Measurements from ENCODE around the gene FMO3.

The FMO3 gene

DNA sequence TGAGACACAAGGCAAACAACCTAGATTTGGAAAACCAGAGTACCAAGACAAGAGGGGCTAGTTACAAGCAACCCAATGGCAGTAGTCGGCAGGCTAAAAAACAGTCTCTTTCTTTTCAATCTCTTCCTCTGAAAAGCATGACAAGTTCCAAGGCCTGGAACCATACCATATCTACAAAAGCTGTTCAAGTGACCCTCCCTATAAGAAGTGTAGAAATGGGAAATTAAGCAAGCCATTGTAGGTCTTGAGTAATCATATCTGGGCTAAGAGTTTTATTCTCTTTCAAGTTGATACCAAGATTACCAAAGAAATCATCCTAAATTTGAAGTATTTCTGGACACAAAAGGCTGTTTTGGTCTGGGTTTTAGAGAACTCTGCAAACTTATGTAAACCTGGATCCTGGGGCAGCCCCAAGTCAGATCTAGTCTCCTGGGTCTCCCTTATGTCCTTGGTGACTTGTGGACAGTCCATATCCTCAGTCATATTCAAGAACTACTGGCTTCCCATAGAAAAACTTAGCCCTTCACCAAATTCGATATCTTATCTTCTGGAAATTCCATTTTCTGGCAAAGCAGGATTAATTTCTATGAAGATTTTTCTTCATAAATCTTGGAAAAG lies 24.7 kb downstream of the FMO3 start:
- in situ Hi-C loops (cut with HindIII; ENCODE audit: low sequenced_read_pairs) = no loop called here

DNA sequence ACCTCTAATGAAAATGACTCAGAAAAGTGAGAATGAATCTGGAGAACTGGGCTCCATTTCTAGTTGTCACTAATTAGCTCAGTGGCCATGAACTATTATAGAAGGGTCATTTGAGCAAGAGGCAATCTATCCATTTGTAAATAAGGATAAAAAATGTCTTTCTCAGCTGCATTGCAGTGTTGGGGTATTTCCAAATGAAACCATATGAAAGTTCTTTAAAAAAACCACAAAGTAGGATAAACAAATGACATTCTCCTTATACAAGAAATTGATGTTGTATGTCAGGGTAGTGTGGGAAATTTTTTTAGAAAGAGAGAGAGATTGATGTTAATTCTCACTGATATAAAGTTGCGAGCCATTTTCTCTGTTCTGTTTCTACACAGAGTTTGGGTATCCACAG lies 26.0 kb downstream of the FMO3 start:
- in situ Hi-C loops (cut with HindIII; ENCODE audit: low sequenced_read_pairs) = no loop called here

- in situ Hi-C loops (cut with HindIII; ENCODE audit: low sequenced_read_pairs) = no loop called here
These were observed 26.4 kb downstream of the FMO3 start for GRCh38 chr1:171117085-171117484.

GRCh38 chr1:171119648-171120047 lies 28.9 kb downstream of the FMO3 start:
- in situ Hi-C loops (cut with HindIII; ENCODE audit: low sequenced_read_pairs) = no loop called here

DNA sequence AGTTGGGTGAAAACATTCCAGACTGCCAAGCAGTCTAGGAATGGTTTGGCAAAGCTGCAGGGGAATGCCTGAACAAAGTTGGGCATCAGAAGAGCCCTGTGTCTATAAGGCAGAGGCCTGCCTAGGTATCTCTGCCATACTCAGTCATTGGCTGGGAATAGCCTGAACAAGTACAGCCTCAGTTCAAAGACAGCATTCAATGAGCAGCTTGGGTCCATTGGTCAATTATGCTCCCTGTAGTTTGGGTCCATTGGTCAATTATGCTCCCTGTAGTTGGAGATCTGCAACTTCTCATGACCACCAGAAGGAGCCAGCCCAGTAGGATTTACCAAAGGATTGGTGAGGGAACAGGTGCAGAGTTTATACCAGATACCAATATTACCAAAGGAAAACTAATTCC lies 31.6 kb downstream of the FMO3 start:
- in situ Hi-C loops (cut with HindIII; ENCODE audit: low sequenced_read_pairs) = no loop called here

- in situ Hi-C loops (cut with HindIII; ENCODE audit: low sequenced_read_pairs) = no loop called here
These were observed 32.2 kb downstream of the FMO3 start for GRCh38 chr1:171122893-171123292.

DNA sequence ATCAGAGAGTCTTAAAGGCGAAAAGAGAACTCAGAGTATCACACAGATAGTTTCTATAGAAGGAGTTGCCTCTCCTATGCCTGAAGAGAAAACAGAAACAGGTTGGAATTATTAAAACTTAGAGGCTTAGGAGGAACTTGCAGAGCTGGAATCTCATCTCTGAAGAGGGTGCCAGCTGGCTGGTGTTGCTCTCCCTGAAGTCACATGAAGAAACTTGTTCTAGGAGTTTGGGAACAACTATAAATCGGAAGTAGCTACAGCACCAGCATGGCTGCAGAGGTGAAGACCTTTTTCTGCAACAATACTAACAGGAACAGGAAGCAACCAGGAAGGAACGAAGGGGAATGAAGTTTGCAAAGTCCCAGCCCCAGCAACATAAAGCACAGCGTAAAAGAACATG lies 35.8 kb downstream of the FMO3 start:
- in situ Hi-C loops (cut with HindIII; ENCODE audit: low sequenced_read_pairs) = no loop called here

- in situ Hi-C loops (cut with HindIII; ENCODE audit: low sequenced_read_pairs) = no loop called here
These were observed 36.4 kb downstream of the FMO3 start for GRCh38 chr1:171127099-171127498.

DNA sequence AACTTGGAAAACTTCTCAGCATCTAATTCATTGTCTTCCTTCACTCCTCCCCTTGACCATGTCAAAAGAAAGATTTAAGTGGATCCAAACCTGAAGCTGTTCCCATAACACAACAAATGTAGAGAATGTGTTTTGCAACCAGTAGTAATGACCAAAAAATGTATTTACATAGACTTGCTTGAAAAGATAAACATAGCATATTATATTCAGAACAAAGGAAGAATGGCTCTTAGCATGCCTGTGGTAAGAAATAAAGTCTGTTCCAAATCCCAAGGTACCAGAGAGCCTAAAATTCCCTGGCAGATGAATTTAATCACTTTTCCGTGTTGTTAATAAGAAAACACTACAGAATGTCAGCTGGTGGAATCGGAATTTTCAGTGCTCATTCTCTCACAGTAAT lies 36.8 kb downstream of the FMO3 start:
- in situ Hi-C loops (cut with HindIII; ENCODE audit: low sequenced_read_pairs) = no loop called here

GRCh38 chr1:171128463-171128862 lies 37.8 kb downstream of the FMO3 start:
- in situ Hi-C loops (cut with HindIII; ENCODE audit: low sequenced_read_pairs) = no loop called here

- in situ Hi-C loops (cut with HindIII; ENCODE audit: low sequenced_read_pairs) = no loop called here
These were observed 43.7 kb downstream of the FMO3 start for GRCh38 chr1:171134204-171134923.

DNA sequence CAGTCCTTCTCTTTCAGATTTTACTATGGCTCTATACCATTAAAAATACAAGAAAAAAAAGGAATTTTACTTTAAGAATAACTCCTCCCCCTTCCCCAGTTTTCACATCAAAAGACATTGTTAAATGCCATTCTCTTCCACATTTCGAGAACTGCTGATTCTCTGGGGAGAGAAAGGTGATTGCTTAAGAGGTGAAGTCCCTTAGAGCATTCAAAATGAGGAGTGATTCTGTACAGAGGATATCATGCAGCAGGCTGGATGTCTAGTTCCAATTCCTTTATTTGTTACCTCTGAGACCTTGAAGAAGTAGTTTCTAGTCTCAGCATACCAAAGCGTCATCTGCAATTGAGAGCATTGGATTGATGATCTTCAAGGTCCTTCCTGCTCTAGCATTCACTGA lies 46.9 kb downstream of the FMO3 start:
- in situ Hi-C loops (cut with HindIII; ENCODE audit: low sequenced_read_pairs) = no loop called here

GRCh38 chr1:171138980-171139379 lies 48.3 kb downstream of the FMO3 start:
- in situ Hi-C loops (cut with HindIII; ENCODE audit: low sequenced_read_pairs) = no loop called here

- in situ Hi-C loops (cut with HindIII; ENCODE audit: low sequenced_read_pairs) = no loop called here
These were observed 49.2 kb downstream of the FMO3 start for GRCh38 chr1:171139890-171140289.

- in situ Hi-C loops (cut with HindIII; ENCODE audit: low sequenced_read_pairs) = no loop called here
These were observed 49.7 kb downstream of the FMO3 start for GRCh38 chr1:171140401-171140800.

DNA sequence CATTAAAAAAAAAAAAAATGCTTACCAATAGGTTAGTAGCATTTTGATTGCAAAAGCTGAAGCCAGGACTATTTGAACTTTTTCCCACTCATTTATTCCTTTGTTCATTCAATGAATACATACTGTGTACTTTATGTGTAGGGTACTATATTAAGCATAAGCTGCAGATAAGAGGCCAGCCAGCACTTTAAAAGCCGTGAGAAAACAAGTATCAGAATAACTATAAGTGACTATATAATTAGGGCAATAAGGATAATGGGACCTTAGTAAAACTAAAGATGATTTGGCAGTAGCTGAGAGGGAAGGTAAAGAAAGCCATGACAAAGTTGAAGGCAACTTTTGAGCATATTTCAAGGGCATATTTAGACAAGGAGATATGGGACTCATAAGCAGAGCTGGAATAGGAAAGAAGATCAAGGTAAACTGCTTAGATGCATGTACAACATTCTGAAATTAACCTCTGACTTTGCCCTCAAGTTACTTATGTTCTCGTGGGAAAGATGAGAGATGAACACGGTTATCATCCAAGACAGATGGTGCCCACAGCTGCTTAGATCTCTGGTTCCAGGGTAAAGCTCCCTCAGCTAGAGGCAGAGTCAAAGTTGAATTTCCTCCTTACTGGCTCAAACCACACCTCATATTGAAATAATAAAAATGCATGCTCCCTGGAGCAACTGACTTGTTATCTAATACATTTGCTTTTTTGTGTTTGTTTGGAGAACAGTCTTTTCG lies 50.4 kb downstream of the FMO3 start:
- in situ Hi-C loops (cut with HindIII; ENCODE audit: low sequenced_read_pairs) = no loop called here

DNA sequence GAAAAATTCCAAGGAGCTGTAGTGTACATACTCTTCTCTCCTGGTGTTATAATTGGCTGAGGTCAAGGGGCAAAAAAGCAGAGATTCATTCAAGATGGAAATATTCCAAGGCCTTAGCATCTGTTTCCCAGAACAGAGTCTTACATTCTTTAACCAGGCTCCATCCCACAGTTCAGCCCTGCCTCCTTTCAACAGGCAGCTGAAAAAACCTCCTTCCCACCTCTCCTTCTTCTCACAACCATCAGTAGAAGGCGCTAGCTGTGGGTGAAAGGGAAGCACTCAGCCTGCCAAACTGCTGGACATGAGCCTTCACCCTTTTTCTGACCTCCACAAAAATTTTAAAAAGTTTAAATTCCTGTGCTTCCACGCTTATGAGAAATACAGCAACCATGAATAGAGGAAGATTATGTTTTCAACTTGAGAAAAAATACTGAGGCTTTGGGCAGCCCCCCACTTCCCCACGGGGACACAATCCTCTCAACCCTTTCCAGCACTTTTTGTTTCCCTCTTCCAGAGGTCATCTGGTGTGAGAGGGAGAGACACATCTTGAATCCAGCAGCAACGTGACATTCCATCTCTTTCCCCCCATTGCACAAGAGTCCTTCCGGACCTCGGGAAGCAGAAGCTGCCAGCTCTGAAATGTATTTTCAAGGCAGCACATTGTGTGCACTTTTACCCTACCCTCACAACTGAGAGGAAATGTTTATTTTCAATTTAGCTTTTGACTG lies 51.1 kb downstream of the FMO3 start:
- in situ Hi-C loops (cut with HindIII; ENCODE audit: low sequenced_read_pairs) = no loop called here

DNA sequence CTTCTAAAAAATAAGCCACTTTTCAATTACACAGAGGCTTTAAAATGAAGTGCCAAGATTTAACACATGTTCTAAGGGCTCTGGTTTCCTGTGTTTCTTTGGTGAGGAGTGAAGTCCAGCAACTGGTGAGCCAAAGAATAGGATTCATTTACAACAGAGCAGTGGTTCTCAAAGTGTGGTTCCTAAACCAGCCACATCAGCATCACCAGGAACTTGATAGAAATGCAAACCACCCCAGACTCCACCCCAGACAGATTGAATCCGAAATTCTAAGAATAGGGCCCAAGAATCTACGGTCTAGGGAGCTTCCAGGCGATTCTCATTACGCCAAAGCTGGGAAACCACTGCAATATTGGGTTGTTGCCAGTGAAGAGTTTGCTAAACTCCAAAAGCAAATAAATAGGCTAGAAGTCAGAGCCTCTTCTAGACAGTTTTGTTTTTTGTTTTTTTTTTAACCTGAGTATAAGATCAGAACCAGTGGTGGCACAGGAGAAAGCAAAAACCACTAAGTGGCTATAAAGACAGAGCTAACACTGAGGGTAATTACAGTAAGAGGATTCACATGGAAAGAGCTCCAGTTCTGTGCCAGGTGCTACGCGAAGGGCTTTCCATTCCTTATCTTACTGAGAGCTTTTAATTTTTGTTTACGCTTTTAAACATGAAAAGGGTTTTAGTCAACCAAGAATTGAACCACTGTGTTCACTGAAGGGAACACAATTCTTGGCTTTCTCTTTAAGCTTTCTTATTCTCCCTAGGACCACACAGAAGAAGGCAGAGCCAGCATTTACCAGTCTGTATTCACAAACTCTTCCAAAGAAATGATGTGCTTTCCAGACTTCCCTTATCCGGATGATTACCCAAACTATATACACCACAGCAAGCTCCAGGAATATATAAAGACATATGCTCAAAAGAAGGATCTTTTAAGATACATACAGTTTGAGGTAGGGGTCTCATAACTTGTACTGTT lies 52.0 kb downstream of the FMO3 start:
- in situ Hi-C loops (cut with HindIII; ENCODE audit: low sequenced_read_pairs) = no loop called here

DNA sequence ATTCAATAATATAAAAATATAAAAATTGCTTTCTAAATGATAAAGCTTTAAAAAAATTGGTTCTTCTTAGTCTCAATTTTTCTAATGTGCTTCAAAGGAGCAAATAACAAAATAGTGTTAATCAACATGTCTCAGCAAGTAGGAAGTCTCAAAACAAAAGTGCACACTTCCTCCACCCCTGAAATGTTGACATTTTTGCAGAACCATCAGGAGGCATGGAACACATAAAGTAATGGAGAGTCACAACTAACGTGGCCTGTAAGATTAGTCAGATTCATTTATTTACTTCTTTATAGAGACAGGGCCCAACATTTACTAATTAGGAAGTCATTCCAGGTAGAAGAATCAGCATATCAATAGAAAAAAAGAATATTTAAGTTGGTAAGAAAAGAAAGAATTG lies 59.5 kb downstream of the FMO3 start:
- in situ Hi-C loops (cut with HindIII; ENCODE audit: low sequenced_read_pairs) = no loop called here

DNA sequence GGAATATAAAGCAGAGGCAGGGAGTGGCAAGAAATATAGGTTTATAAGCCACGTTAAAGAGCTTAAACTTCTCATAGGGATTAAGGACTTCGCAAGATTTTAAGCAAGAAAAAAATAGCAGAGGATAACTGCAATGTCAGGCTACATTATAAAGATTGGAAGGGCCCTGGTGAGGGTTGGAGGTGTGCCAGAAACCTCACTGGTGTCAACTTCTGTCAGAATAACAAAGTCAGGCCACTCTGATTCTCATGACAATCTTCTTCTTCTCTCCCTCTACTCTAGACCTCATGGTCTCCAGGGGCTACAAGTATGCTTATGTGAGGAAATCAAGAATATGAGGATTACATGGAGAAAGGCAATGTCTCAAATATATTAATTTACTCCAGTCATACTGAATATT lies 61.8 kb downstream of the FMO3 start:
- in situ Hi-C loops (cut with HindIII; ENCODE audit: low sequenced_read_pairs) = no loop called here

Data from DLD1 (cell line).